Left renal cortex interstitium (tissue), 4 donors: ENCODE results near the gene ITPRID1. TPM values are rescaled to one million over a fixed set of nuclear protein-coding genes. Genes with fewer than 3 reads are reported as not detected.
"Not testable (repeated sequence)": the region's sequence is repeated elsewhere in the genome, so short reads cannot be mapped to it uniquely, and the experiment has no call there.

Experiments
- DNase-seq, 4 donors: peaks; one replicate each; pipeline ENCODE4 v3.0.0-alpha.2; 2013; ENCODE audit warnings: low read depth in 4 of 4, low spot score in 2 of 4, missing footprints in 1 of 4
- polyA plus RNA-seq, 4 donors: library from polyadenylated mRNA; unstranded; fragments of 120-200 nt; gene quantifications; one replicate each; pipeline ENCODE4 v1.2.1, GENCODE V29; 2013; ENCODE audit not compliant: insufficient read length in 4 of 4

Gene ITPRID1
- polyA plus RNA-seq, 4 donors = 0.04 to 0.06 TPM; not detected in 2

GRCh38 chr7:31512166-31512565 lies 1.7 kb upstream of the ITPRID1 start:
- DNase-seq = no peak

- DNase-seq = no peak
These were observed 3.0 kb downstream of the ITPRID1 start for GRCh38 chr7:31516680-31517502.

- no peak for DNase-seq
These were observed 3.6 kb downstream of the ITPRID1 start for GRCh38 chr7:31517513-31517912.

- no peak for DNase-seq
These were observed 4.9 kb downstream of the ITPRID1 start for GRCh38 chr7:31518766-31519165.

DNA sequence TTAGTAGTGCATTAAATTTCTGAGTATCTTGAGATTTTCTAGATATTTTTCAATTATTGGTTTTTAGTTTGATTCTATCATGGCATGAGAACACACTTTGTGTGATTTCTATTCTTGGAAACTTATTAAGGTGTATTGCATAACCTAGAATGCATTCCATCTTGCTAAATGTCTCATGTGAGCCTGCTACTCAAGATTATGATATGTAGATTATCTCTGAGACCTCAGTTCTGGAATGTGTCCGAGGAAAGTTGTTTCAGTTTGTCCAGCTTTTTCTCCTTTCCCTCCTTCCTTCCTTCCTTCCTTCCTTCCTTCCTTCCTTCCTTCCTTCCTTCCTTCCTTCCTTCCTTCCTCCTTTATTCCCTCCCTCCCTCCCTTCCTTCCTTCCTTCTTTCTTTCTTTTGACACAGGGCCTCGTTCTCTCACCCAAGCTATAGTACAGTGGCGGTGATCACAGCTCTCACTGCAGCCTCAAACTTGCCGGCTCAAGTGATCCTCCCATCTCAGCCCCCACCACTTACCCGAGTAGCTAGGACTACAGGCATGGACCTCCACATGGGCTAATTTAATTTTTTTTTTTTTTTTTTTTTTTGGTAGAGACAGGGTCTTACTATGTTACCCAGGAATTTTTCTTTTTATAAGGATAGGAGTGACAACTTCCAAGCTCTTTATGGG lies 7.6 kb downstream of the ITPRID1 start:
- DNase-seq = no peak

DNA sequence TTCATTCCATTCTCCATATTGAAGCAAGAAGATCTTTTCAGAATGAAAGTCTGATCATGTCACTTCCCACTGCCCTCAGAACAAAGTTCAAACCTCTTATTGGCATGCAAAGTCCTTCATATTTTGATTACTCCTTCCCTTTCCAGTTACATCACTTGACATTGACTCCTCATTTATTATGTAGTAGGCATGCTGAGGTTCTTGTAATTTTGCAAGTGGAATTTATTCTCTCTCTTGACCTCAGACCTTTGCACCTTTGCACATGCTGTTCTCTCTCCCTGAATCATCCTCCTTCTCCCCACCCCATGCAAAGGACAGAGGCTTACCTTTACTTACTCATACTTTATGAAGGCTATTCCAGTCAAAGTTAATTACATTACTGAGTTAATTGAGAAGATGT lies 13.0 kb downstream of the ITPRID1 start:
- no peak for DNase-seq

GRCh38 chr7:31529103-31529502 lies 15.2 kb downstream of the ITPRID1 start:
- DNase-seq = no peak

GRCh38 chr7:31540651-31541185 lies 26.8 kb downstream of the ITPRID1 start:
- DNase-seq = not testable (repeated sequence)

DNA sequence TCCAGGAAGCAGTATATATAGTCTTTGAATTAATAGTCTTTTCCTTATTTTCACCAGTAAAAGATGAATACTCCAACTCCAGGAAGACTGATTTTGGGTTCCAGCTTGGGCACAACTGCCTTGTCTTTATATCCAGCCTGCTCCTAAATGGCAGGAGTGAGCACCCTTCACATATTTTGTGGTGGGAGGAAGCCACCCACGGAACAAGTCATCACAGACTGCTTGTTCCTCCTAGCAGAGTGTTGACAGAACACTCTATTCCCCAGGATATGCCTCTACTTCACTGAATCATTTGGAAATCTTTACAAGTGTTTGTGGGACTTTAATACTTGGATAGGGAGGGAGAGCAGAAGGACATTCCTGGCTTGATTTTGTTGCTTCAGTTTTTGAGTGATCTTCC lies 31.7 kb downstream of the ITPRID1 start:
- DNase-seq = no peak

- no peak for DNase-seq
These were observed 35.7 kb downstream of the ITPRID1 start for GRCh38 chr7:31549611-31550010.

GRCh38 chr7:31550432-31550831 lies 36.5 kb downstream of the ITPRID1 start:
- DNase-seq = no peak

DNA sequence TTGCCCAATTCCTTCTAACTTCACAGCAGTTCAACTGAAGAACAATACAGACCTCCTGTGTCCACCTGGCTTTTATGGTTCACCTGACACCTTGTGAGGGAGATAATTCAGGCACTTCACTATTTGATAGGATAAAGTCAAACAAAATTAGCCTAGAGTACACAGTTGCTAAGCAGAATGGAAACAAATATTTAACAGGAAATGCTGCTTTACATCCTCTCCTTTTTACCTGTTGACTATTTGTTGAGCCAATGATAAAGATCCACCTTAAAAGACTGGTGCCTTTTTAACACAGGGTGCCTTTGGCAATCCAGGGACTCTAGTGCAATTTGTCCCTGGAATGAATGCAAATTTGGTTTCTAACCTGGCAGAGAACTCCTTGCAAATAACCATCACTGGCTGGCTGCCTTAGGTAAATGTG lies 39.8 kb downstream of the ITPRID1 start:
- no peak for DNase-seq

GRCh38 chr7:31562002-31562401 lies 48.1 kb downstream of the ITPRID1 start:
- no peak for DNase-seq

DNA sequence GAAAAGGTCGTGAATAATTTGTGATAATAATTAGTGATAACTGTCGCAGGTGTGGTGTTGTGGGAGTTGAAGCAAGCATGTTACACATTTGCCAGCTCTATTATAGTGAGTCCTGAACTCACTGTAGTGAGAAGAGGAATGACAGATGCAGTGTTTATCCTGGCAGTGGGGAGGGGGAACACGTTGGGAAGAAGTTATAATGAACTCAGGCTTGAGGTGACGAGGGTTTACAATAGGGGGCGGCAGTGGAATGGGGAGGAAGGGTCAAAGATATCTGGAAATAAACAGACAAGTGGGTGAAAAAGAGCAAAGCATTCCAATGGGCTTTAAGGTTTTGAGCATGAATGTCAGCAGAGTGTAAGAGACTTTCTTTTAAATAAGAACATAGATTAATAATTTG lies 49.6 kb downstream of the ITPRID1 start:
- DNase-seq = no peak

- DNase-seq = no peak
These were observed 50.1 kb downstream of the ITPRID1 start for GRCh38 chr7:31563951-31564350.

- no peak for DNase-seq
These were observed 50.8 kb downstream of the ITPRID1 start for GRCh38 chr7:31564661-31565060.

GRCh38 chr7:31569528-31569927 lies 55.6 kb downstream of the ITPRID1 start:
- no peak for DNase-seq

DNA sequence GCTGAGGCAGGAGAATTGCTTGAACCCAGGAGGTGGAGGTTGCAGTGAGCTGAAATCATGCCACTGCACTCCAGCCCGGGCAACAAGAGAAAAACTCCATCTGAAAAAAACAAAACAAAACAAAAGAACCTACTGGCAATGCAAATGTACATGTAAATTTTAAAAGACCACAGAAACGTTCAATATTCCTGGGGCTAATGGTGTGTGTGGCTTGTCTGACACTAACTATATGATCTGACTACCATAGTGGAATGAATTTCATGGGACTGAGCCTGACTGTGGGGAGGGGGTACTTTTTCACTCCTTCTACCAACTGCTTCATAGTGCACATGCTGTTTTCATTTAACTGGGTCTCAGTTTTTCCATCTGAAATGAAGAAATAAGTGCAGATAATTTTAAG lies 69.6 kb downstream of the ITPRID1 start:
- no peak for DNase-seq

- no peak for DNase-seq
These were observed 70.1 kb downstream of the ITPRID1 start for GRCh38 chr7:31583942-31584341.

DNA sequence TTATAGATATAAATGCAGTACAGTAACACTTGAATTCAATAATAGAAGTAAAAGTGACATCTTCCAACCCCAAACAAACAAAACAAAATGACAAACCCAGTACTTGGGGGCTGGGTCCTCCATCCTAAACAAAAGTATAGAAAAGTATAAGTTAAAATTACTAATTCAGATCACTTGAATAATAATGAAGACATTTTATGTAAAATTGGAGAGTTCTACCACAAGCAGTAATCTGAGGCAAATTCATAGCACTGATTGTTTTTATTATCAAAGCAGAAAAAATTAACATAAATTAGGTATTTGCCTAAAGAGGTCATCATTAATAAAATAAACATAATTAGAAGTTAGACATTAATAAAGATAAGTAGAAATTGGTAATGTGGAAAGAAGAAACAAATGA lies 81.5 kb downstream of the ITPRID1 start:
- DNase-seq = no peak

- no peak for DNase-seq
These were observed 88.2 kb downstream of the ITPRID1 start for GRCh38 chr7:31602041-31602625.
